GM18867 (cell line): ENCODE measurements around the gene COP1.

Experiments used
- ATAC-seq: cut with Tn5 transposase; IDR thresholded peaks from one replicate; pipeline ENCODE4 v1.9.1; 2021; ENCODE audit warnings: mild to moderate bottlenecking, moderate library complexity; ENCODE audit not compliant: unreplicated experiment

Gene COP1

GRCh38 chr1:175902281-175902680, 304.8 kb downstream of the COP1 start:
- no peak for ATAC-seq

- ATAC-seq, result no peak
Measured at GRCh38 chr1:175901076-175901836, 305.8 kb downstream of the COP1 start.

- no peak for ATAC-seq
Measured at GRCh38 chr1:175900171-175900570, 306.9 kb downstream of the COP1 start.

GRCh38 chr1:175895966-175896365, 311.1 kb downstream of the COP1 start:
- no peak for ATAC-seq
